ENCODE measurements around the gene ARMH1. TPM values are rescaled to one million over a fixed set of nuclear protein-coding genes. Genes with fewer than 3 reads are reported as not detected.
"Not testable (repeated sequence)": the region's sequence is repeated elsewhere in the genome, so short reads cannot be mapped to it uniquely, and the experiment has no call there.

ARMH1 gene
- total and polyA plus RNA-seq, 10 donors, result 12.2 to 86.0 (median 20.8) TPM

DNA sequence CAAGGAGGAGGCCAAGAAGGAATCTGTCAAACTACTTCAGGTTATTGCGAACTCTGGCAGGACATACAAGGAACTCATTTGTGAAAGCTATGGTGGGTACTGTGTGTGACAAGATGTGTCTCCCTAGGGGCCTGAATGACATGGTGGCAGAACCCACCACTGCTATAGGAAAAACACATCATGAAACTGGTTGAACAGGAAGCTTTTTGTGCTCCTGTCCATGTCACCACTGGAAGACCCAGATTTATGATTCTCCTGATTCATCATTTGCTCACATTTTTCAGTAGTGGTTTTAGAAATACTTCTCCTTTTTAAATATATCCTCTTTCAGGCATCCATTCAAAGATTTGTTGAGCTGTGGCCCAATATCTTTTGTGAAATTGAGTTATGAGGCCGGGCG, 23.6 kb downstream of the ARMH1 start:
- Histone ChIP-seq H3K36me3 (no peaks in the 10 kb centered on the region), H3K4me3 (no peak overlapping the region), H3K9me3 (no peaks in the 10 kb centered on the region), H3K27me3 (replicated peaks in 1 of 7) (no peaks in the 10 kb centered on the region), H3K4me1 (peaks cover 0 to 46% (median 31%) of the 10 kb centered on the region in 6 donors), H3K27ac (peak overlapping the region in 4 of 8 donors; percentile 8 to 79 (median 38))
- intact Hi-C loops (cut with DNase I; ENCODE audit: low total_unique reads), result no loop called here
- DNase-seq, result no peak
- WGBS, 5 donors, result 51 to 77% (median 58%) methylated on average over 3 of the region's 3 CpGs
- TF ChIP-seq, protein P1, sequence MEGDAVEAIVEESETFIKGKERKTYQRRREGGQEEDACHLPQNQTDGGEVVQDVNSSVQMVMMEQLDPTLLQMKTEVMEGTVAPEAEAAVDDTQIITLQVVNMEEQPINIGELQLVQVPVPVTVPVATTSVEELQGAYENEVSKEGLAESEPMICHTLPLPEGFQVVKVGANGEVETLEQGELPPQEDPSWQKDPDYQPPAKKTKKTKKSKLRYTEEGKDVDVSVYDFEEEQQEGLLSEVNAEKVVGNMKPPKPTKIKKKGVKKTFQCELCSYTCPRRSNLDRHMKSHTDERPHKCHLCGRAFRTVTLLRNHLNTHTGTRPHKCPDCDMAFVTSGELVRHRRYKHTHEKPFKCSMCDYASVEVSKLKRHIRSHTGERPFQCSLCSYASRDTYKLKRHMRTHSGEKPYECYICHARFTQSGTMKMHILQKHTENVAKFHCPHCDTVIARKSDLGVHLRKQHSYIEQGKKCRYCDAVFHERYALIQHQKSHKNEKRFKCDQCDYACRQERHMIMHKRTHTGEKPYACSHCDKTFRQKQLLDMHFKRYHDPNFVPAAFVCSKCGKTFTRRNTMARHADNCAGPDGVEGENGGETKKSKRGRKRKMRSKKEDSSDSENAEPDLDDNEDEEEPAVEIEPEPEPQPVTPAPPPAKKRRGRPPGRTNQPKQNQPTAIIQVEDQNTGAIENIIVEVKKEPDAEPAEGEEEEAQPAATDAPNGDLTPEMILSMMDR (IDR thresholded peaks at IDR 0.05 in 8 of 11, conservative IDR thresholded peaks at IDR 0.05 in 3 of 11), result no peak

DNA sequence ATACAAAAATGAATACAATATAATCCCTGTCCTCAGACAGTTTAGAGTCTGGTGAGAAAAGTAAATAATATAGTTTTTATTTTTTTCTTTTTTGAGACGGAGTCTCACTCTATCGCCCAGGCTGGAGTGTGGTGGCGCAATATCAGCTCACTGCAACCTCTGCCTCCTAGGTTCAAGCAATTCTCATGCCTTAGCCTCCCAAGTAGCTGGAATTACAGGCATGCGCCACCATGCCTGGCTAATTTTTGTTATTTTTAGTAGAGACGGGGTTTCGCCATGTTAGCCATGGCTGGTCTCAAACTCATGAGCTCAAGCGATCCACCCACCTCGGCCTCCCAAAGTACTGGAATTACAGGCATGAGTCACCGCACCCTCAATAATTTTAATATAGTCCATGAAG, 24.9 kb downstream of the ARMH1 start:
- H3K4me1 ChIP-seq, result peaks cover 0 to 46% (median 31%) of the 10 kb centered on the region in 6 donors
- H3K36me3 ChIP-seq; H3K9me3 ChIP-seq; H3K27me3 ChIP-seq (replicated peaks in 1 of 7); intact Hi-C loops (cut with DNase I; ENCODE audit: low total_unique reads); H3K27ac ChIP-seq; H3K4me3 ChIP-seq: not testable (repeated sequence)
- peak; percentile 29 for DNase-seq
- 89 to 97% (median 91%) methylated on average over 9 of the region's 9 CpGs for WGBS, 5 donors

DNA sequence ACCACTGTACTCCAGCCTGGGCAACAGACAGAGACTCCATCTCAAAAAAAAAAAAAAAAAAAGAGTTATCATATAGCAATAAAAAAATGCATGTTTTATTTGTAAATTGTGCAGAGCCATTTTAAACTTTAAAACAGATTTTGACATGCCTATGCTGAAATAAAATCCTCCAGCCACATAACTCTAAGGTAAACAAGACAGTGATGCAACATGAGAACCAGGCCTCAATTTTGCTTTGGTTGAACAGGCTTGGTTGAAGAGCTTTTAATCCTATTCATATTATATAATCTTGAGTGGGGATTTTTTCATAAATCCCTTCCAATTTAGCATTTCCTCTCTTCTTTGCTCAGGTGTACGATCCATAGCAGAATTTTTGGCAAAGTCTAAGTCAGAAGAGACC, 26.1 kb downstream of the ARMH1 start:
- WGBS, 5 donors, result 67 to 96% (median 91%) methylated on average over 1 of the region's 1 CpG
- H3K27me3 ChIP-seq (replicated peaks in 1 of 7), result no peaks in the 10 kb centered on the region
- intact Hi-C loops (cut with DNase I; ENCODE audit: low total_unique reads), result no loop called here

DNA sequence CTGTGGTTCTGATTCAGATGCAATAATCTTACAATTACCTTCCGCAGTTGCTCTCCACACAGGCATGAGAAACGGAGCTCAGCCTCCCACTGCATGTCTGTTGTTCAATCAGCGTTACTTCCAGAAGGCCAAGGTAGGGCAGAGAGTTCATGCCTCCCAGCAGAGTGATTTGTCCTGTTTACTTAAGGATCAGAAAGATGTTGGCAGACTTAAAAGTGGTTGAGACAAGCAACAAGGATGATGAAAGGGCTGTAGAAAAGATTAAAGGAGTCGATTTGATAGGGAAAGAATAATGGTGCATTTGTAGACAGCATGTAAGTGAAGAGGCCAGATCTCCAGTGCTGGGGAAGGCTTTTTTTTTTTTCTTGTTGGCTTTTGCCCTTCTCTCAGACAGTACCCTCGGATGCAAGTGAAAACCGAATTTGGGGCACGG, 26.6 kb downstream of the ARMH1 start:
- peaks cover 0 to 29% (median 25%) of the 10 kb centered on the region in 6 donors for H3K4me1 ChIP-seq
- H3K27ac ChIP-seq, result no peak overlapping the region
- H3K27me3 ChIP-seq (replicated peaks in 1 of 7), result no peaks in the 10 kb centered on the region
- WGBS, 5 donors, result 78 to 92% (median 86%) methylated on average over 7 of the region's 7 CpGs
- TF ChIP-seq, protein P1 (IDR thresholded peaks at IDR 0.05 in 8 of 11, conservative IDR thresholded peaks at IDR 0.05 in 3 of 11), result no peak
- TF ChIP-seq POLR2AphosphoS5 (IDR thresholded peaks at IDR 0.05), result no peak
- TF ChIP-seq POLR2A (IDR thresholded peaks at IDR 0.05), result no peak
- DNase-seq, result no peak
- no peaks in the 10 kb centered on the region for H3K9me3 ChIP-seq
- no peaks in the 10 kb centered on the region for H3K36me3 ChIP-seq
- no peak overlapping the region for H3K4me3 ChIP-seq
- intact Hi-C loops (cut with DNase I; ENCODE audit: low total_unique reads), result no loop called here

More for the DNA sequence above, 26.1 kb downstream of the ARMH1 start:
- TF ChIP-seq POLR2A (IDR thresholded peaks at IDR 0.05), result no peak
- TF ChIP-seq, protein P1 (IDR thresholded peaks at IDR 0.05 in 8 of 11, conservative IDR thresholded peaks at IDR 0.05 in 3 of 11), result no peak
- no peak for TF ChIP-seq POLR2AphosphoS5 (IDR thresholded peaks at IDR 0.05)
- no peaks in the 10 kb centered on the region for H3K9me3 ChIP-seq
- H3K27ac ChIP-seq, result no peak overlapping the region
- H3K36me3 ChIP-seq, result no peaks in the 10 kb centered on the region
- no peak overlapping the region for H3K4me3 ChIP-seq
- DNase-seq, result no peak
- H3K4me1 ChIP-seq, result peaks cover 0 to 35% (median 28%) of the 10 kb centered on the region in 6 donors

DNA sequence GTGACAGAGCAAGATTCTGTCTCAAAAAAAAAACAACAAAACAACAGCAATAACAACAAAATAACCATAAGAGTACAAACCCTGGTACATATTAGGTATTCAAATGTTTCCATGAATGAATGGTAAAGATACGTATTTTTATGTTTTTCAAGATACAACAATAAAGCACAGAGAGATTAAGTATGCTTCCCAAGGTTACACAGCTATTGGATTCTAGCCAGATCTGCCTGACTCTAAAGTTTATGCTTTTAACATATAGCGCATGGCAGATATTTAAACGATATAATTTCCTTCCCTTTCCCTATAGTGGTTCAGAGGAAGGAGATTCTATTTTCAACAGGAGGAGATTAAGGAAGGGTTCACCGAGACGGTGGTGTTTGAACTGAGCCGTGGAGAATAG, 31.0 kb downstream of the ARMH1 start:
- no peaks in the 10 kb centered on the region for H3K27me3 ChIP-seq (replicated peaks in 1 of 7)
- TF ChIP-seq POLR2A (IDR thresholded peaks at IDR 0.05) (no peak), POLR2AphosphoS5 (IDR thresholded peaks at IDR 0.05) (no peak)
- TF ChIP-seq, protein P1 (IDR thresholded peaks at IDR 0.05 in 8 of 11, conservative IDR thresholded peaks at IDR 0.05 in 3 of 11), result no peak
- H3K4me3 ChIP-seq, result no peak overlapping the region
- 66 to 72% (median 68%) methylated on average over 6 of the region's 6 CpGs for WGBS, 5 donors
- H3K4me1 ChIP-seq, result peaks cover 0 to 17% (median 9%) of the 10 kb centered on the region in 6 donors
- H3K9me3 ChIP-seq, result no peaks in the 10 kb centered on the region
- DNase-seq, result no peak
- no peaks in the 10 kb centered on the region for H3K36me3 ChIP-seq
- H3K27ac ChIP-seq, result no peak overlapping the region
- intact Hi-C loops (cut with DNase I; ENCODE audit: low total_unique reads), result no loop called here

All from spleen (tissue), 11 donors.